IMR-90 (cell line): ENCODE measurements around the gene ALDH2. TPM values are rescaled to one million over a fixed set of nuclear protein-coding genes. Genes with fewer than 3 reads are reported as not detected.

ENCODE experiments used
- ATAC-seq: fragments of 200-7000 bp; cut with Tn5 transposase; 2 replicates; pipeline ENCODE4 v1.9.1; 2020; ENCODE audit warnings: low read depth, mild to moderate bottlenecking, moderate library complexity
- BruUV-seq: library from RNA; stranded (reverse); fragments of 400-500 nt; replicated peaks from 2 replicates; lab custom pipeline; 2021; lab: Mats Ljungman, UMichigan
- CTCF ChIA-PET: fragments of 300-600 bp; formaldehyde crosslinking; extraction: SDS; loops from one replicate; lab custom pipeline; 2021; ENCODE audit warnings: antibody characterized with exemption; lab: Yijun Ruan, JAX
- POLR2A ChIA-PET: fragments of 300-600 bp; sonication (Branson Sonifier 250); formaldehyde crosslinking; loops from one replicate; lab custom pipeline; 2022; ENCODE audit warnings: antibody characterized with exemption; ENCODE audit not compliant: unreplicated experiment; lab: Charles Lee
- DNase-seq: peaks from one replicate; pipeline ENCODE4 v3.0.0; 2013
- H2AFZ ChIP-seq: replicated peaks from 2 replicates; pipeline ENCODE3; 2013; ENCODE audit warnings: low read length, mild to moderate bottlenecking; ENCODE audit not compliant: poor library complexity
- H2AK5ac ChIP-seq: 2 replicates; pipeline ENCODE4 v1.6.1; 2013; ENCODE audit warnings: low read depth, low read length, inconsistent platforms
- H2AK9ac ChIP-seq: replicated peaks from 2 replicates; pipeline ENCODE3; 2013; ENCODE audit warnings: mild to moderate bottlenecking, low read depth, low read length, moderate library complexity; ENCODE audit not compliant: poor library complexity
- H2BK120ac ChIP-seq: 2 replicates; pipeline ENCODE4 v1.6.1; 2013; ENCODE audit warnings: low read depth, low read length, inconsistent platforms
- H2BK15ac ChIP-seq: 3 replicates; pipeline ENCODE4 v1.6.1; 2013; ENCODE audit warnings: low read depth, low read length, inconsistent platforms
- H2BK20ac ChIP-seq: 2 replicates; pipeline ENCODE4 v1.6.1; 2013; ENCODE audit warnings: low read depth, mild to moderate bottlenecking, inconsistent platforms, low read length, moderate library complexity
- H2BK5ac ChIP-seq: 2 replicates; pipeline ENCODE4 v1.6.1; 2013; ENCODE audit warnings: mild to moderate bottlenecking, low read depth, low read length, inconsistent platforms; ENCODE audit not compliant: poor library complexity, severe bottlenecking
- H3K14ac ChIP-seq: replicated peaks from 2 replicates; pipeline ENCODE4 v1.6.1; 2013; ENCODE audit warnings: low read depth, low read length, inconsistent platforms
- H3K18ac ChIP-seq: 2 replicates; pipeline ENCODE4 v1.6.1; 2013; ENCODE audit warnings: low read depth, low read length, control low read depth
- H3K23ac ChIP-seq: 2 replicates; pipeline ENCODE4 v1.6.1; 2013; ENCODE audit warnings: low read depth, low read length, inconsistent platforms
- H3K27ac ChIP-seq: 2 replicates; pipeline ENCODE4 v1.5.1; 2013; ENCODE audit warnings: mild to moderate bottlenecking, control low read depth, low read length; ENCODE audit not compliant: insufficient read depth
- H3K27me3 ChIP-seq: 2 replicates; pipeline ENCODE4 v1.6.1; 2013; ENCODE audit warnings: low read length; ENCODE audit not compliant: control insufficient read depth, insufficient read depth
- H3K36me3 ChIP-seq: 2 replicates; pipeline ENCODE4 v1.6.1; 2013; ENCODE audit warnings: low read length, mixed read lengths; ENCODE audit not compliant: control insufficient read depth, insufficient read depth
- H3K4ac ChIP-seq: 2 replicates; pipeline ENCODE4 v1.6.1; 2013; ENCODE audit warnings: low read depth, low read length, inconsistent platforms
- H3K4me1 ChIP-seq: 2 replicates; pipeline ENCODE4 v1.6.1; 2013; ENCODE audit warnings: low read length, mixed read lengths; ENCODE audit not compliant: control insufficient read depth, insufficient read depth
- H3K4me2 ChIP-seq: 2 replicates; pipeline ENCODE4 v1.6.1; 2013; ENCODE audit warnings: low read depth, mild to moderate bottlenecking, control low read depth, low read length, moderate library complexity
- H3K4me3 ChIP-seq: 2 replicates; pipeline ENCODE4 v1.5.1; 2013; ENCODE audit warnings: low read depth, mild to moderate bottlenecking, control low read depth, low read length, moderate library complexity; ENCODE audit not compliant: insufficient read depth
- H3K56ac ChIP-seq: 2 replicates; pipeline ENCODE4 v1.6.1; 2013; ENCODE audit warnings: low read length, inconsistent platforms; ENCODE audit not compliant: insufficient read depth; ENCODE audit errors: extremely low read depth
- H3K79me1 ChIP-seq, 2 experiments: 2 replicates each; pipeline ENCODE4 v1.6.1; 2013; ENCODE audit warnings: low read length in 2 of 2, inconsistent platforms in 1 of 2, low read depth in 1 of 2
- H3K9ac ChIP-seq: 2 replicates; pipeline ENCODE4 v1.6.1; 2013; ENCODE audit warnings: low read depth, low read length, control low read depth
- H3K9me1 ChIP-seq: 2 replicates; pipeline ENCODE4 v1.6.1; 2013; ENCODE audit warnings: low read length, inconsistent platforms; ENCODE audit not compliant: insufficient read depth
- H3K9me3 ChIP-seq: 2 replicates; pipeline ENCODE4 v1.6.1; 2013; ENCODE audit warnings: low read length; ENCODE audit not compliant: control insufficient read depth, insufficient read depth
- H4K20me1 ChIP-seq: 2 replicates; pipeline ENCODE4 v1.6.1; 2013; ENCODE audit warnings: low read length, inconsistent platforms; ENCODE audit not compliant: insufficient read depth
- H4K5ac ChIP-seq: 2 replicates; pipeline ENCODE4 v1.6.1; 2013; ENCODE audit warnings: mild to moderate bottlenecking, low read depth, low read length, control low read depth
- H4K8ac ChIP-seq, 2 experiments: 2 replicates each; pipeline ENCODE4 v1.6.1; 2013; ENCODE audit warnings: low read depth in 2 of 2, low read length in 2 of 2, control low read depth in 1 of 2, inconsistent platforms in 1 of 2
- H4K91ac ChIP-seq: 2 replicates; pipeline ENCODE4 v1.6.1; 2013; ENCODE audit warnings: low read depth, low read length, inconsistent platforms; ENCODE audit not compliant: insufficient read depth
- CHD1 ChIP-seq: IDR thresholded peaks from 2 replicates; pipeline ENCODE4 v1.6.1; 2012; ENCODE audit warnings: low read depth, low read length, improper control_type of control experiment
- MAZ ChIP-seq: IDR thresholded peaks from 2 replicates; pipeline ENCODE4 v1.6.1; 2012; ENCODE audit warnings: low read depth, mild to moderate bottlenecking, low read length, improper control_type of control experiment, moderate library complexity, borderline replicate concordance
- MXI1 ChIP-seq: IDR thresholded peaks from 2 replicates; pipeline ENCODE4 v1.6.1; 2012; ENCODE audit warnings: low read depth, mild to moderate bottlenecking, low read length, moderate library complexity, borderline replicate concordance
- NFE2L2 ChIP-seq: fragments of 150-350 bp; IDR thresholded peaks from 2 replicates; pipeline ENCODE4 v1.6.1; 2016; ENCODE audit warnings: low read depth, mild to moderate bottlenecking, low read length
- POLR2A ChIP-seq: IDR thresholded peaks from 2 replicates; pipeline ENCODE4 v1.6.1; 2012; ENCODE audit warnings: mild to moderate bottlenecking, low read depth, low read length
- WGBS, 2 experiments: methylation state at CpG; one replicate each; pipeline versions ENCODE4 v1.1.5 to v1.1.7; 2013; ENCODE audit warnings: missing lambda C conversion rate in 2 of 2; ENCODE audit not compliant: insufficient read length in 1 of 2; ENCODE audit errors: extremely low coverage in 2 of 2; 5-methylcytosine and 5-hydroxymethylcytosine counted together
- dilution Hi-C: fragments of 300-500 bp; cut with HindIII; formaldehyde crosslinking; loops from one replicate; pipeline ENCODE4 v1.14.3; 2018; ENCODE audit warnings: low sequenced_read_pairs; ENCODE audit not compliant: unreplicated experiment
- in situ Hi-C: fragments of 300-500 bp; cut with MboI; formaldehyde crosslinking; loops from 3 replicates; pipeline ENCODE4 v1.14.3; 2019; ENCODE audit warnings: low sequenced_read_pairs, inconsistent platforms, mixed read lengths
- intact Hi-C: fragments of 100-400 bp; cut with micrococcal nuclease; formaldehyde crosslinking; loops from 2 replicates; pipeline ENCODE4 v1.10.0; 2022
- polyA plus RNA-seq, 3 experiments: library from polyadenylated mRNA; depleted of rRNA; stranded (reverse); fragments of >200 nt; gene quantifications; 2 replicates each; pipeline ENCODE4 v1.2.3, GENCODE V29; 2012; ENCODE audit warnings: low replicate concordance in 1 of 3
- total RNA-seq: library from RNA; depleted of rRNA; stranded (reverse); fragments of >200 nt; gene quantifications from 2 replicates; pipeline ENCODE4 v1.2.3, GENCODE V29; 2012
- TF ChIP-seq, protein P1 (sequence below): conservative IDR thresholded peaks from 2 replicates; pipeline ENCODE4 v1.5.1; 2012; ENCODE audit warnings: mild to moderate bottlenecking, low read depth, low read length, improper control_type of control experiment

Gene ALDH2
- total and polyA plus RNA-seq, 2 of the 4 experiments (the other 2 are of a cell fraction) = 16.0 to 41.2 TPM

DNA sequence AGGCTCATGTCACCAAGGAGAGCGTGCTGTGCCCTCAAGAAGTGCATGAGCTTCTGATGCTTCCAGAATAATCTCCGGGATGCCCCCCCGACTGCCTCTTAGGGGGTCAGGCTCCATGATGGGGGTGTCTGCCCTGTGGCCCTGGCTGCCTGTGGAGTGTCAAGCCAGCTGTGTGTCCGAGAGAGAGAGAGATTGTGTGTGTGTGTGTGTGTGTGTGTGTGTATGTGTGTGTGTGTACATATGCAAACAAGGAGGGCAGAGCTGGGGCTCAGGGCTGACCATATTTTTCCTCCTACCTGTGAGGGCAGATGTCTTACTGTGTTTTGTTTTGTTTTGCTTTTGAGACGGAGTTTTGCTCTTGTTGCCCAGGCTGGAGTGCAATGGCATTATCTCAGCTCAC is 5.6 kb upstream of the ALDH2 start:
- intact Hi-C loops (no loop called here), dilution Hi-C loops (no loop called here), in situ Hi-C loops (no loop called here)
- H3K18ac ChIP-seq = no peak overlapping the region
- H4K91ac ChIP-seq = no peak overlapping the region
- no peak for ATAC-seq
- H3K4ac ChIP-seq = no peak overlapping the region
- H3K14ac ChIP-seq = no peak overlapping the region
- H2BK20ac ChIP-seq = no peak overlapping the region
- peaks cover 10% of the 10 kb centered on the region for H3K36me3 ChIP-seq
- BruUV-seq = no TSS peak
- H3K4me2 ChIP-seq = no peak overlapping the region
- H3K4me3 ChIP-seq = no peak overlapping the region
- WGBS, 2 experiments = no CpG with 5 or more reads among the region's 5 CpGs
- H2AFZ ChIP-seq = no peak overlapping the region
- H3K9me1 ChIP-seq = peaks cover under 1% of the 10 kb centered on the region; the same call in 1 of the 2 replicates
- no peak overlapping the region for H2BK120ac ChIP-seq
- DNase-seq = no peak
- no peaks in the 10 kb centered on the region for H3K79me1 ChIP-seq
- no peak overlapping the region for H2AK5ac ChIP-seq
- no peak overlapping the region for H4K8ac ChIP-seq
- H3K23ac ChIP-seq = no peak overlapping the region
- H3K56ac ChIP-seq = no peak overlapping the region
- H3K4me1 ChIP-seq = peaks cover 14% of the 10 kb centered on the region; the same call in 1 of the 2 replicates
- POLR2A ChIA-PET = no interaction called here
- H2BK15ac ChIP-seq = no peak overlapping the region
- no peak overlapping the region for H2AK9ac ChIP-seq
- H2BK5ac ChIP-seq = no peak overlapping the region
- H3K27me3 ChIP-seq = no peaks in the 10 kb centered on the region
- TF ChIP-seq CHD1 (no peak), MXI1 (no peak), POLR2A (no peak), NFE2L2 (no peak), MAZ (no peak)
- TF ChIP-seq, protein P1, sequence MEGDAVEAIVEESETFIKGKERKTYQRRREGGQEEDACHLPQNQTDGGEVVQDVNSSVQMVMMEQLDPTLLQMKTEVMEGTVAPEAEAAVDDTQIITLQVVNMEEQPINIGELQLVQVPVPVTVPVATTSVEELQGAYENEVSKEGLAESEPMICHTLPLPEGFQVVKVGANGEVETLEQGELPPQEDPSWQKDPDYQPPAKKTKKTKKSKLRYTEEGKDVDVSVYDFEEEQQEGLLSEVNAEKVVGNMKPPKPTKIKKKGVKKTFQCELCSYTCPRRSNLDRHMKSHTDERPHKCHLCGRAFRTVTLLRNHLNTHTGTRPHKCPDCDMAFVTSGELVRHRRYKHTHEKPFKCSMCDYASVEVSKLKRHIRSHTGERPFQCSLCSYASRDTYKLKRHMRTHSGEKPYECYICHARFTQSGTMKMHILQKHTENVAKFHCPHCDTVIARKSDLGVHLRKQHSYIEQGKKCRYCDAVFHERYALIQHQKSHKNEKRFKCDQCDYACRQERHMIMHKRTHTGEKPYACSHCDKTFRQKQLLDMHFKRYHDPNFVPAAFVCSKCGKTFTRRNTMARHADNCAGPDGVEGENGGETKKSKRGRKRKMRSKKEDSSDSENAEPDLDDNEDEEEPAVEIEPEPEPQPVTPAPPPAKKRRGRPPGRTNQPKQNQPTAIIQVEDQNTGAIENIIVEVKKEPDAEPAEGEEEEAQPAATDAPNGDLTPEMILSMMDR = no peak
- CTCF ChIA-PET = no interaction called here
- H3K9ac ChIP-seq = no peak overlapping the region
- no peak overlapping the region for H3K27ac ChIP-seq
- H4K20me1 ChIP-seq = no peaks in the 10 kb centered on the region
- H4K5ac ChIP-seq = no peak overlapping the region
- H3K9me3 ChIP-seq = no peaks in the 10 kb centered on the region
